Measurements from ENCODE around the gene CCR2.

- no peak for TF ChIP-seq POLR2A (IDR thresholded peaks at IDR 0.05; ENCODE audit: low read length)
- TF ChIP-seq GATA1 (IDR thresholded peaks at IDR 0.05; ENCODE audit: low read depth, low read length) = no peak
Measured at GRCh38 chr3:46383951-46384330, 30.0 kb downstream of the CCR2 start.
